AG04449 (cell line): ENCODE data around the gene POC1B.

ENCODE experiments used
- CTCF ChIA-PET: fragments of 350-600 bp; formaldehyde crosslinking; extraction: SDS; loops from one replicate; lab custom pipeline; 2021; ENCODE audit warnings: antibody characterized with exemption; lab: Yijun Ruan, JAX
- POLR2A ChIA-PET: fragments of 400-600, 350-600 bp; formaldehyde crosslinking; extraction: SDS; loops from one replicate; lab custom pipeline; 2020; ENCODE audit warnings: antibody characterized with exemption, inconsistent platforms; lab: Yijun Ruan, JAX
- DNase-seq: peaks from one replicate; pipeline ENCODE4 v3.0.0-alpha.2; 2010; ENCODE audit warnings: low read depth, low spot score
- H3K4me3 ChIP-seq: 2 replicates; pipeline ENCODE4 v1.5.1; 2011; ENCODE audit warnings: low read depth, mild to moderate bottlenecking, control low read depth, low read length
- CTCF ChIP-seq: IDR thresholded peaks from one replicate; pipeline ENCODE4 v1.5.1; 2011; ENCODE audit warnings: mild to moderate bottlenecking, moderate library complexity, low read length, control low read depth, inconsistent platforms; ENCODE audit not compliant: insufficient read depth; ENCODE audit errors: missing control alignments

Gene POC1B

GRCh38 chr12:89424389-89424788 lies 101.5 kb downstream of the POC1B start:
- POLR2A ChIA-PET, result no interaction called here
- H3K4me3 ChIP-seq, result no peak overlapping the region
- no peak for DNase-seq
- CTCF ChIA-PET, result no interaction called here
- TF ChIP-seq CTCF, result no peak

GRCh38 chr12:89421092-89421835 lies 104.6 kb downstream of the POC1B start:
- H3K4me3 ChIP-seq, result no peak overlapping the region
- DNase-seq, result no peak
- CTCF ChIA-PET, result interaction anchor here (0.6 to 1.7 kb wide), 2 partner anchors 19 to 30 kb away, joined by 3 to 4 read pairs; no protein-coding TSS in a partner anchor

GRCh38 chr12:89418228-89418910 lies 107.5 kb downstream of the POC1B start:
- no peak for DNase-seq
- no peak overlapping the region for H3K4me3 ChIP-seq
- POLR2A ChIA-PET, result no interaction called here
- CTCF ChIA-PET, result interaction anchor here (1.5 kb wide), 1 partner anchor 13 kb away, joined by 3 read pairs; no protein-coding TSS in a partner anchor
- TF ChIP-seq CTCF, result no peak

More at GRCh38 chr12:89421092-89421835, 104.6 kb downstream of the POC1B start:
- TF ChIP-seq CTCF, result no peak
- POLR2A ChIA-PET, result no interaction called here

GRCh38 chr12:89417246-89417977 lies 108.4 kb downstream of the POC1B start:
- ChIA-PET CTCF (no interaction called here), POLR2A (no interaction called here)
- no peak overlapping the region for H3K4me3 ChIP-seq
- no peak for DNase-seq
- TF ChIP-seq CTCF, result no peak

GRCh38 chr12:89416049-89416792 lies 109.6 kb downstream of the POC1B start:
- POLR2A ChIA-PET, result interaction anchor here (0.8 kb wide), 1 partner anchor 64 kb away, joined by 3 read pairs; the partner anchor contains the start of gene DUSP6

More at GRCh38 chr12:89416049-89416792, 109.6 kb downstream of the POC1B start:
- TF ChIP-seq CTCF, result no peak
- H3K4me3 ChIP-seq, result no peak overlapping the region
- CTCF ChIA-PET, result no interaction called here
- no peak for DNase-seq
